ENCODE data around the gene NEK4. TPM values are rescaled to one million over a fixed set of nuclear protein-coding genes. Genes with fewer than 3 reads are reported as not detected.

The NEK4 gene
- total and polyA plus RNA-seq, 4 donors: 5.8 to 39.9 (median 19.1) TPM

GRCh38 chr3:52817221-52817620 is 46.5 kb upstream of the NEK4 start:
- WGBS, 2 donors: 94 to 97% methylated on average over 10 of the region's 10 CpGs
- TF ChIP-seq CTCF (IDR thresholded peaks at IDR 0.05; ENCODE audit: control extremely low read depth, extremely low read depth): no peak
- DNase-seq (no peak), ATAC-seq (ENCODE audit: insufficient read depth, low FRiP score) (no peak)
- Histone ChIP-seq H3K36me3 (ENCODE audit: control insufficient read depth in 4 of 4, insufficient read depth in 4 of 4, low read length in 4 of 4) (no peaks in the 10 kb centered on the region), H3K27me3 (ENCODE audit: control insufficient read depth in 3 of 3, insufficient read depth in 3 of 3, low read length in 2 of 3) (no peaks in the 10 kb centered on the region), H3K27ac (ENCODE audit: low read depth in 1 of 2, low read length in 1 of 2) (no peak overlapping the region), H3K9ac (ENCODE audit: insufficient read depth in 1 of 2, low read length in 2 of 2) (no peak overlapping the region), H3K4me3 (no peak overlapping the region), H3K4me1 (ENCODE audit: control insufficient read depth in 5 of 5, insufficient read depth in 5 of 5, low read length in 5 of 5) (no peaks in the 10 kb centered on the region), H3K9me3 (ENCODE audit: control insufficient read depth in 4 of 4, insufficient read depth in 3 of 4, low read length in 3 of 4) (no peaks in the 10 kb centered on the region)

- H3K9me3 ChIP-seq (ENCODE audit: control insufficient read depth in 4 of 4, insufficient read depth in 3 of 4, low read length in 3 of 4): no peaks in the 10 kb centered on the region
- no peaks in the 10 kb centered on the region for H3K4me1 ChIP-seq (ENCODE audit: control insufficient read depth in 5 of 5, insufficient read depth in 5 of 5, low read length in 5 of 5)
- 93 to 97% methylated on average over 10 of the region's 10 CpGs for WGBS, 2 donors
- no peak overlapping the region for H3K9ac ChIP-seq (ENCODE audit: insufficient read depth in 1 of 2, low read length in 2 of 2)
- no peak overlapping the region for H3K27ac ChIP-seq (ENCODE audit: low read depth in 1 of 2, low read length in 1 of 2)
- no peak overlapping the region for H3K4me3 ChIP-seq
- DNase-seq: no peak
- H3K27me3 ChIP-seq (ENCODE audit: control insufficient read depth in 3 of 3, insufficient read depth in 3 of 3, low read length in 2 of 3): no peaks in the 10 kb centered on the region
- H3K36me3 ChIP-seq (ENCODE audit: control insufficient read depth in 4 of 4, insufficient read depth in 4 of 4, low read length in 4 of 4): no peaks in the 10 kb centered on the region
- TF ChIP-seq CTCF (IDR thresholded peaks at IDR 0.05; ENCODE audit: control extremely low read depth, extremely low read depth): no peak
- no peak for ATAC-seq (ENCODE audit: insufficient read depth, low FRiP score)
Measured at GRCh38 chr3:52816654-52817053, 45.9 kb upstream of the NEK4 start.

- Histone ChIP-seq H3K27ac (ENCODE audit: low read depth in 1 of 2, low read length in 1 of 2) (no peak overlapping the region), H3K36me3 (ENCODE audit: control insufficient read depth in 4 of 4, insufficient read depth in 4 of 4, low read length in 4 of 4) (no peaks in the 10 kb centered on the region), H3K4me3 (no peak overlapping the region), H3K4me1 (ENCODE audit: control insufficient read depth in 5 of 5, insufficient read depth in 5 of 5, low read length in 5 of 5) (no peaks in the 10 kb centered on the region), H3K9me3 (ENCODE audit: control insufficient read depth in 4 of 4, insufficient read depth in 3 of 4, low read length in 3 of 4) (no peaks in the 10 kb centered on the region), H3K9ac (ENCODE audit: insufficient read depth in 1 of 2, low read length in 2 of 2) (no peak overlapping the region), H3K27me3 (ENCODE audit: control insufficient read depth in 3 of 3, insufficient read depth in 3 of 3, low read length in 2 of 3) (no peaks in the 10 kb centered on the region)
- no peak for TF ChIP-seq CTCF (IDR thresholded peaks at IDR 0.05; ENCODE audit: control extremely low read depth, extremely low read depth)
- DNase-seq (no peak), ATAC-seq (ENCODE audit: insufficient read depth, low FRiP score) (no peak)
- WGBS, 2 donors: 90 to 93% methylated on average over 6 of the region's 6 CpGs
Measured at GRCh38 chr3:52816199-52816598, 45.5 kb upstream of the NEK4 start.

- no peak overlapping the region for H3K4me3 ChIP-seq
- TF ChIP-seq CTCF (IDR thresholded peaks at IDR 0.05; ENCODE audit: control extremely low read depth, extremely low read depth): no peak
- no peak for ATAC-seq (ENCODE audit: insufficient read depth, low FRiP score)
Measured at GRCh38 chr3:52813810-52814209, 43.1 kb upstream of the NEK4 start.

More at GRCh38 chr3:52813810-52814209, 43.1 kb upstream of the NEK4 start:
- H3K27me3 ChIP-seq (ENCODE audit: control insufficient read depth in 3 of 3, insufficient read depth in 3 of 3, low read length in 2 of 3): no peaks in the 10 kb centered on the region
- no peaks in the 10 kb centered on the region for H3K4me1 ChIP-seq (ENCODE audit: control insufficient read depth in 5 of 5, insufficient read depth in 5 of 5, low read length in 5 of 5)
- H3K9me3 ChIP-seq (ENCODE audit: control insufficient read depth in 4 of 4, insufficient read depth in 3 of 4, low read length in 3 of 4): no peaks in the 10 kb centered on the region
- DNase-seq: no peak
- H3K27ac ChIP-seq (ENCODE audit: low read depth in 1 of 2, low read length in 1 of 2): no peak overlapping the region
- no peak overlapping the region for H3K9ac ChIP-seq (ENCODE audit: insufficient read depth in 1 of 2, low read length in 2 of 2)
- no peaks in the 10 kb centered on the region for H3K36me3 ChIP-seq (ENCODE audit: control insufficient read depth in 4 of 4, insufficient read depth in 4 of 4, low read length in 4 of 4)
- 82 to 90% methylated on average over 8 of the region's 8 CpGs for WGBS, 2 donors

Data from lung (tissue), 12 donors.